Omental fat pad (tissue), 4 donors: ENCODE data around the gene TOP3A. TPM values are rescaled to one million over a fixed set of nuclear protein-coding genes. Genes with fewer than 3 reads are reported as not detected.

Experiments
- ATAC-seq: fragments of 150-250 bp; one replicate; pipeline ENCODE4 v1.9.1; 2016; ENCODE audit warnings: mild to moderate bottlenecking, moderate library complexity; ENCODE audit not compliant: low FRiP score
- DNase-seq: peaks from one replicate; pipeline ENCODE4 v3.0.0-alpha.2; 2019; ENCODE audit warnings: low spot score
- CTCF ChIP-seq, 3 donors: fragments of 450-650 bp; IDR thresholded peaks; one replicate each; pipeline ENCODE4 v1.5.1; 2016 to 2017; ENCODE audit warnings: antibody characterized with exemption in 3 of 3, mild to moderate bottlenecking in 3 of 3, moderate library complexity in 2 of 3
- total RNA-seq, 4 donors: library from RNA; depleted of rRNA; stranded (reverse); fragments of >200 nt; gene quantifications; one replicate each; pipeline ENCODE4 v1.1.0, GENCODE V29; 2016

Gene TOP3A
- total RNA-seq, 4 donors from 2014 or later, result 23.6 to 80.5 (median 47.5) TPM

GRCh38 chr17:18253947-18254821, 60.6 kb downstream of the TOP3A start:
- TF ChIP-seq CTCF (IDR thresholded peaks at IDR 0.05), result no peak
- DNase-seq (no peak), ATAC-seq (no peak)

GRCh38 chr17:18253187-18253884, 61.5 kb downstream of the TOP3A start:
- no peak for ATAC-seq
- DNase-seq, result no peak

GRCh38 chr17:18252160-18252559, 62.6 kb downstream of the TOP3A start:
- ATAC-seq, result no peak
- no peak for TF ChIP-seq CTCF (IDR thresholded peaks at IDR 0.05)

More at GRCh38 chr17:18253187-18253884, 61.5 kb downstream of the TOP3A start:
- TF ChIP-seq CTCF (IDR thresholded peaks at IDR 0.05), result no peak

GRCh38 chr17:18251204-18251603, 63.6 kb downstream of the TOP3A start:
- TF ChIP-seq CTCF (IDR thresholded peaks at IDR 0.05), result no peak
- ATAC-seq (no peak), DNase-seq (no peak)

More at GRCh38 chr17:18252160-18252559, 62.6 kb downstream of the TOP3A start:
- no peak for DNase-seq

- ATAC-seq (no peak), DNase-seq (no peak)
- TF ChIP-seq CTCF (IDR thresholded peaks at IDR 0.05), result no peak
These were observed 64.1 kb downstream of the TOP3A start for GRCh38 chr17:18250708-18251107.

GRCh38 chr17:18250259-18250658, 64.5 kb downstream of the TOP3A start:
- DNase-seq (no peak), ATAC-seq (no peak)
- no peak for TF ChIP-seq CTCF (IDR thresholded peaks at IDR 0.05)
